ENCODE results near the gene TGFBR3. TPM values are rescaled to one million over a fixed set of nuclear protein-coding genes. Genes with fewer than 3 reads are reported as not detected.

The TGFBR3 gene
- total RNA-seq, 1 experiment from 2014 or later = 14.5 TPM

GRCh38 chr1:91674107-91674506 lies 211.8 kb downstream of the TGFBR3 start:
- in situ Hi-C loops (cut with HindIII; ENCODE audit: low pct_unique_long_range_greater_than_20kb, low sequenced_read_pairs) = no loop called here
- DNase-seq (ENCODE audit: low read depth, low spot score) (no peak), ATAC-seq (no peak)
- Histone ChIP-seq H3K36me3 (ENCODE audit: control insufficient read depth, insufficient read depth, low read length) (no peaks in the 10 kb centered on the region), H3K4me3 (ENCODE audit: low read depth in 2 of 2, low read length in 2 of 2) (no peak overlapping the region), H3K9me3 (ENCODE audit: control insufficient read depth, insufficient read depth, low read depth, low read length) (no peaks in the 10 kb centered on the region), H3K4me1 (ENCODE audit: control insufficient read depth, insufficient read depth, low read length) (no peaks in the 10 kb centered on the region), H3K27ac (ENCODE audit: low read length) (no peak overlapping the region), H3K27me3 (ENCODE audit: control insufficient read depth, insufficient read depth, low read length) (no peaks in the 10 kb centered on the region)
- intact Hi-C loops (cut with micrococcal nuclease; ENCODE audit: unreplicated experiment) = no loop called here
- POLR2A ChIA-PET = no interaction called here
- no TSS peak for BruUV-seq (replicated peaks)
- CTCF ChIA-PET = no interaction called here
- TF ChIP-seq REST (IDR thresholded peaks at IDR 0.05; ENCODE audit: insufficient read depth in 1 of 2, low read depth in 2 of 2, low read length in 1 of 2) = no peak
- TF ChIP-seq TCF7L2 (IDR thresholded peaks at IDR 0.05; ENCODE audit: low read depth, low read length) = no peak
- TF ChIP-seq SIN3A (IDR thresholded peaks at IDR 0.05; ENCODE audit: borderline replicate concordance, insufficient read depth, low read depth, low read length) = no peak
- no peak for TF ChIP-seq POLR2AphosphoS5 (IDR thresholded peaks at IDR 0.05; ENCODE audit: low read depth, low read length)
- no peak for TF ChIP-seq CTCF (IDR thresholded peaks at IDR 0.05)

- no peak for ATAC-seq
- intact Hi-C loops (cut with micrococcal nuclease; ENCODE audit: unreplicated experiment) = no loop called here
- CTCF ChIA-PET = no interaction called here
- TF ChIP-seq REST (IDR thresholded peaks at IDR 0.05; ENCODE audit: insufficient read depth in 1 of 2, low read depth in 2 of 2, low read length in 1 of 2) (no peak), SIN3A (IDR thresholded peaks at IDR 0.05; ENCODE audit: borderline replicate concordance, insufficient read depth, low read depth, low read length) (no peak), CTCF (IDR thresholded peaks at IDR 0.05) (no peak), POLR2AphosphoS5 (IDR thresholded peaks at IDR 0.05; ENCODE audit: low read depth, low read length) (no peak), TCF7L2 (IDR thresholded peaks at IDR 0.05; ENCODE audit: low read depth, low read length) (no peak)
- DNase-seq (ENCODE audit: low read depth, low spot score) = no peak
- H3K36me3 ChIP-seq (ENCODE audit: control insufficient read depth, insufficient read depth, low read length) = no peaks in the 10 kb centered on the region
- POLR2A ChIA-PET = interaction anchor here (0.7 kb wide), 1 partner anchor 158 kb away, joined by 3 read pairs; no protein-coding TSS in a partner anchor
- no peak overlapping the region for H3K4me3 ChIP-seq (ENCODE audit: low read depth in 2 of 2, low read length in 2 of 2)
- H3K27me3 ChIP-seq (ENCODE audit: control insufficient read depth, insufficient read depth, low read length) = no peaks in the 10 kb centered on the region
- no peak overlapping the region for H3K27ac ChIP-seq (ENCODE audit: low read length)
- no peaks in the 10 kb centered on the region for H3K9me3 ChIP-seq (ENCODE audit: control insufficient read depth, insufficient read depth, low read depth, low read length)
- in situ Hi-C loops (cut with HindIII; ENCODE audit: low pct_unique_long_range_greater_than_20kb, low sequenced_read_pairs) = no loop called here
- H3K4me1 ChIP-seq (ENCODE audit: control insufficient read depth, insufficient read depth, low read length) = no peaks in the 10 kb centered on the region
- no TSS peak for BruUV-seq (replicated peaks)
Measured at GRCh38 chr1:91673613-91674012, 212.3 kb downstream of the TGFBR3 start.

All from Panc1 (cell line).